ENCODE measurements around the gene PHACTR3. TPM values are rescaled to one million over a fixed set of nuclear protein-coding genes. Genes with fewer than 3 reads are reported as not detected.

PHACTR3 gene
- total RNA-seq, 2 experiments from 2014 or later, result not detected

DNA sequence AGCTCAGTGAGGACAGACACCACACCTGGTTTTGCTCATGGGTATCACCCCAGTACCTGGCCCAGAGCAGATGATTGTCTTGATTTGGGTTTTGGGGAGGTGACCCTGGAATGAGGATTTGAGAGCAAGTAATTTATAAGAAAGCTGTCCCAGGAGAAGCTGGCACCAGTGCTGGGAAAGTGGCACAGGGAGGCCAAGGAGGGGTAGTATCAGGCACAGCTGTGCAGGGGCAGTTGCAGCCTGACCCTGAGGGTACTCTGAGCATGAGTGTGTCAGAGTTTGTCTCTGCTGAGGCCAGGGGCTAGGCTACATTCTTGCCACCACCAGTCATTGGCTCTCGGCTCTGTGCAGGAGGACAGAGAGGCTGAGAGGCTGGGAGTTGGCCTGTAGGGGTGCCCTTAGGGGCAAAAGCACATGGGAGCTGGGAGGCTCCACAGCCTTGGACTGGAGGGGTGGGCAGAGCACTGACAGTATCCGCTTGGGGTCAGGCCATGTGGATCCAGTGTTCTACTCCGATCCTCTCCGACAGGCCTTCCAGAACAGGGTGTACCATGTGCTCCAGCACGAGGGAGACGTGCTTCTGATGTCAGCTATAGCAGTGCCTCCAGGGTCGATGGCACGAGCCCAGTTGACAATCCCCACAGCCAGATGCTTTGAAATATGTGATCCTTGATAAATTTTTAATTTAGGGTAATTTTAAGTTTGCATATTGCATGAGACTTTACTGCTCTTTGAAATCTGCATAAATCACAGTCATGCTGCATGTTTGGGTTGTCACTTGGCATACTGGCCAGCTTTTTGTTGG is 121.3 kb downstream of the PHACTR3 start:
- ATAC-seq (no peak), DNase-seq (no peak)
- Mint-ChIP-seq H3K27ac (no peak overlapping the region), H3K4me1 (ENCODE audit: low read depth) (no peaks in the 10 kb centered on the region), H3K9me3 (no peaks in the 10 kb centered on the region), H3K27me3 (no peaks in the 10 kb centered on the region), H3K4me3 (no peak overlapping the region), H3K36me3 (ENCODE audit: low read depth) (no peaks in the 10 kb centered on the region)
- TF ChIP-seq, protein P1, sequence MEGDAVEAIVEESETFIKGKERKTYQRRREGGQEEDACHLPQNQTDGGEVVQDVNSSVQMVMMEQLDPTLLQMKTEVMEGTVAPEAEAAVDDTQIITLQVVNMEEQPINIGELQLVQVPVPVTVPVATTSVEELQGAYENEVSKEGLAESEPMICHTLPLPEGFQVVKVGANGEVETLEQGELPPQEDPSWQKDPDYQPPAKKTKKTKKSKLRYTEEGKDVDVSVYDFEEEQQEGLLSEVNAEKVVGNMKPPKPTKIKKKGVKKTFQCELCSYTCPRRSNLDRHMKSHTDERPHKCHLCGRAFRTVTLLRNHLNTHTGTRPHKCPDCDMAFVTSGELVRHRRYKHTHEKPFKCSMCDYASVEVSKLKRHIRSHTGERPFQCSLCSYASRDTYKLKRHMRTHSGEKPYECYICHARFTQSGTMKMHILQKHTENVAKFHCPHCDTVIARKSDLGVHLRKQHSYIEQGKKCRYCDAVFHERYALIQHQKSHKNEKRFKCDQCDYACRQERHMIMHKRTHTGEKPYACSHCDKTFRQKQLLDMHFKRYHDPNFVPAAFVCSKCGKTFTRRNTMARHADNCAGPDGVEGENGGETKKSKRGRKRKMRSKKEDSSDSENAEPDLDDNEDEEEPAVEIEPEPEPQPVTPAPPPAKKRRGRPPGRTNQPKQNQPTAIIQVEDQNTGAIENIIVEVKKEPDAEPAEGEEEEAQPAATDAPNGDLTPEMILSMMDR (IDR thresholded peaks at IDR 0.05), result no peak
- ChIA-PET POLR2A (no interaction called here), CTCF (interaction anchor here (0.6 kb wide), 1 partner anchor 105 kb away, joined by 3 read pairs; no protein-coding TSS in a partner anchor)
- intact Hi-C loops (cut with micrococcal nuclease), result no loop called here

DNA sequence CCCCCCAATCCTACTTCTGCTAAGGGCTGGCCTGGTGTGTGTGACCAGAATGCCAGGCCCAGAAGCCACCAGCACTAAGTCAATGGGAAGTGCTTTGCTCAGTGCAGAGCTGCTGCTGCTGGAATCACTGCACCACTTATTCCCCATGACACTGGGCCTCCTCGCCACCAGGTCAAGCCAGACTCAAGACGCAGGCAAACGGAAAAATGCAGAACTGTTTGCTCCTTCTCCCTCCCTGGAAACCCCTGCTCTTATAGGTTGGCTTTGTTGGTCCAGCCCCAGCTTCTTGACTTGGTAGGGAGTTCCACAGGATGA is 121.9 kb downstream of the PHACTR3 start:
- DNase-seq (no peak), ATAC-seq (no peak)
- no peaks in the 10 kb centered on the region for H3K4me1 Mint-ChIP-seq (ENCODE audit: low read depth)
- no peaks in the 10 kb centered on the region for H3K36me3 Mint-ChIP-seq (ENCODE audit: low read depth)
- intact Hi-C loops (cut with micrococcal nuclease), result no loop called here
- H3K27me3 Mint-ChIP-seq, result no peaks in the 10 kb centered on the region
- TF ChIP-seq, protein P1 (IDR thresholded peaks at IDR 0.05), result no peak
- no peaks in the 10 kb centered on the region for H3K9me3 Mint-ChIP-seq
- CTCF ChIA-PET, result no interaction called here
- H3K27ac Mint-ChIP-seq, result no peak overlapping the region
- POLR2A ChIA-PET, result no interaction called here
- H3K4me3 Mint-ChIP-seq, result no peak overlapping the region

DNA sequence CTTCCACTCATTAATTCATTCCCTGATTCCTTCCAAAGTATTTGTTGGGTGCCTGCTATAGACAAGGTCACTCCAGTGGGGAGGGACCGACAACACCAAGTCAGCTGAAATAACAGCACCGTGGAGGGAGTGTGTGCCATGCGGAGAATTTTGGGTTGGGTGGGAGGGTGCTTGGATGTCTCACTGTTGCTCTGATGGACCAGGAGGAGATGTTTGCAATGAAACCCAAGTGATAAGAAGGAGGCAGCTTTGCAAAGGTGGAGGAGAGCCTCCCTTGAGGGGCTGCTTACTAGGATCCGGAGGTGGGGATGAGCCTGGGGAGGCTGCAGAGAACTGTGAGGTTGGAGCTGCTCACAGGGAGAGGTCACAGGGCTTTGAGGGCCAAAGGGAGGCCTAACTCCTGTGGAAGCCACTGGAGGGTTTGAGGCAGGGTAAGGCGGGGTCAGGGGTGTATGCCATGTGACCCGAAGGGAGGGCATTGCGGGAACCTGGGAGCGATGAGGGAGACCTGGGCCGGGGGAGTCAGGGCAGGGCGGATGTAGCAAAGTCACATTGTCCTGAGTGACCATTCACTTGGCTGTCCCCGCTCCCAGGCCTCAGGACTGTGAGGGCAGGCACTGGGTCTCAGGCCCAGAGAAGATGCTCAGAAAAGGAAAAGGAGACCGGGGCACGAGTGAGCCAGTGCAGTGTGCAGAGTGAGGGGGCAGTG is 124.5 kb downstream of the PHACTR3 start:
- Mint-ChIP-seq H3K9me3 (no peaks in the 10 kb centered on the region), H3K27me3 (no peaks in the 10 kb centered on the region), H3K4me3 (no peak overlapping the region), H3K27ac (no peak overlapping the region), H3K4me1 (ENCODE audit: low read depth) (no peaks in the 10 kb centered on the region), H3K36me3 (ENCODE audit: low read depth) (no peaks in the 10 kb centered on the region)
- DNase-seq (no peak), ATAC-seq (no peak)
- CTCF ChIA-PET, result no interaction called here
- intact Hi-C loops (cut with micrococcal nuclease), result no loop called here
- TF ChIP-seq, protein P1 (IDR thresholded peaks at IDR 0.05), result no peak
- POLR2A ChIA-PET, result no interaction called here

DNA sequence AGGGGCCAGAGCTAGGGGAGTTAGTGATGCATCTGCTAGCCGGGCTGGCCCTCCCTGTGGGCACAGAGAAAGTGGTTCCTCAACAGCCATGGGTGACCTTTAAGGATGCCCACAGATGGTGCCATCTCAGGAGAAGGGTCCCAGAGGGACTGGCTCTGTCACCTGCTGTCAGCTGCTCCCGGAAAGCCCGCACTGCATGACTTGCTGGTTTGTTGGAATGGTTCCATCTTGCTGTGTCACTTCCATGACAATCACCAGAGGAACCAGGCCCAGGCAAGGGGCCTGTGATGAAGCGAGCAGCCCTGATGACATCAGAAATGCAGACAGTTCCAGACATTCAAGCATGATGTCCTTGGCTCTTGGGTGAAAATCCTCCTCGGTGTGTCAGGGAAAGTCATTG is 125.2 kb downstream of the PHACTR3 start:
- intact Hi-C loops (cut with micrococcal nuclease), result no loop called here
- ChIA-PET POLR2A (no interaction called here), CTCF (no interaction called here)
- H3K9me3 Mint-ChIP-seq, result no peaks in the 10 kb centered on the region
- H3K27me3 Mint-ChIP-seq, result no peaks in the 10 kb centered on the region
- no peaks in the 10 kb centered on the region for H3K36me3 Mint-ChIP-seq (ENCODE audit: low read depth)
- DNase-seq (no peak), ATAC-seq (no peak)
- no peaks in the 10 kb centered on the region for H3K4me1 Mint-ChIP-seq (ENCODE audit: low read depth)
- no peak overlapping the region for H3K4me3 Mint-ChIP-seq
- TF ChIP-seq, protein P1 (IDR thresholded peaks at IDR 0.05), result no peak
- no peak overlapping the region for H3K27ac Mint-ChIP-seq

DNA sequence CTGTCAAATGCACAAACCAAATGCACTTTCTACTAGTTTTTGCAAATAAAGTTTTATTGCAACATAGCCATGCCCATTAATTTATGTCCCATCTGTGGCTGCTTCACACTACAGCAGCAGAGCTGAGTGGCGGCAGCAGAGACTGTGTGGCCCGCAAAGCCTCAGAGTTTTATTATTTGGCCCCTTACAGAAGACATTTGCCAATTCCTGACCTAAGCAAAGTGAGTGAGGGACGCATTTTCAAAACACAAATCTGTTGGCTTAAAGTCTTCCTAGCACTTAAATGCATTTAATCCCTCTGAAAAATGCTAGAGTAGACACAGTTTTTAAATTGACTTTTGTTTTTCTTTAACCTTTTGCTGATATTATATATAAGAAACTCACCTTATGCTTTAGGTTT is 126.4 kb downstream of the PHACTR3 start:
- Mint-ChIP-seq H3K4me1 (ENCODE audit: low read depth) (no peaks in the 10 kb centered on the region), H3K9me3 (no peaks in the 10 kb centered on the region), H3K36me3 (ENCODE audit: low read depth) (no peaks in the 10 kb centered on the region), H3K27me3 (no peaks in the 10 kb centered on the region), H3K4me3 (no peak overlapping the region), H3K27ac (no peak overlapping the region)
- TF ChIP-seq, protein P1 (IDR thresholded peaks at IDR 0.05), result no peak
- DNase-seq (no peak), ATAC-seq (no peak)
- POLR2A ChIA-PET, result no interaction called here
- intact Hi-C loops (cut with micrococcal nuclease), result no loop called here
- CTCF ChIA-PET, result no interaction called here

Data from activated CD8-positive, alpha-beta T cell treated with anti-CD3 and anti-CD28 coated beads for 36 hours (primary cell).